ENCODE data around the gene TSPAN18. TPM values are rescaled to one million over a fixed set of nuclear protein-coding genes. Genes with fewer than 3 reads are reported as not detected.

Gene TSPAN18
- total RNA-seq, 2 experiments from 2014 or later = 1.4 to 2.3 TPM

DNA sequence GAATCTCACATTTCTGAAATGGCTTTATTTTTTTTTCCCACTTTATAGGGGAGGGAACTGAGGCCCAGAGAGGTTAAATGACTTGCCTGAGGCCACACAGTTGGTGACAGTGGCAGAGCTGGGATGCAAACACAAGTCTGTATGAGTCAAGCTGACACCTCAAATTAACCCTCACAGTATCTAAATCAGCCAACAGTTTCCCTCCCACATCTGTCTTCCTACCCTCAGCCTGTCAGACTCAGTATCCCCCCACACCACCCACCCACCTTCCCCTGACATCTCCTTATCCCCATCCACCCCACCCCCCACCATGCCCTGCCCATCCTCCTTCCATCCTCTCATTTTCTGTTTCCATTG is 128.7 kb downstream of the TSPAN18 start:
- no peaks in the 10 kb centered on the region for H3K9me3 Mint-ChIP-seq (ENCODE audit: low read depth)
- intact Hi-C loops (cut with DNase I, micrococcal nuclease) = loop anchor here in 1 of 2 experiments (1.0 kb wide), 1 partner anchor 325 kb away; no protein-coding TSS in a partner anchor
- POLR2A ChIA-PET = interaction anchor here (0.7 kb wide), 1 partner anchor 291 kb away, joined by 3 read pairs; no protein-coding TSS in a partner anchor
- peak; percentile 71 for DNase-seq
- H3K4me3 Mint-ChIP-seq = no peak overlapping the region
- CTCF ChIA-PET = interaction anchor here (0.6 kb wide), 1 partner anchor 28 kb away, joined by 3 read pairs; no protein-coding TSS in a partner anchor
- no peak overlapping the region for H3K27ac Mint-ChIP-seq
- ATAC-seq = peak; percentile 95
- no peaks in the 10 kb centered on the region for H3K36me3 Mint-ChIP-seq (ENCODE audit: low read depth)
- H3K4me1 Mint-ChIP-seq = peaks cover 20% of the 10 kb centered on the region
- peaks cover 36% of the 10 kb centered on the region for H3K27me3 Mint-ChIP-seq

DNA sequence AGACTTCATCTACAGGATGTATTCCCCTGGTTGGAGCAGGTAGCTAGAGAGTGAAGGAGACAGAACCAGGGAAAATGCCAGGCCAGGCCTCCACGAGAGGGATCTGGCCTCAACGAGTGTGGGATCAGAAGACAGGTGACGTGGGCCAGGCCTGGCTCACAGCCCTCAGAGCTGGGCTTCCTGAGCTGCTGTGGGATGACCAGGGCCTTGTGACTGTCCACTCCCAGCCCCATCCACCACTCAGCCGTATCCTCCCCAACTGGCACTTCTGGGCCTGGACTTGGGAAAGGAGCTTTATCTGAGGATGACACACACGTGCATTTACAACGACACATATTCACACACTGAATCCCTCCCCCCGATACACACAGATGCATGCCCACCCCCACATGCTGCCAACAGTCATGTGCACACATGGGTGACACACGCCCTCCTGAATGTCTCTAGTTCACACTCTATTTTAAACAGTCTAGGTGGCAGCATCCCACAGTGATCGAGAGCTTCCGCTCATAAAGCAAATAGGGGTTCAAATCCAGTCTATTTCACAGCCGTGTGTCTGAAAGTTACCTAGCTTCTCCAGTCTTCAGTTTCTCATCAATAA is 130.8 kb downstream of the TSPAN18 start:
- Mint-ChIP-seq H3K4me1 (peaks cover 38% of the 10 kb centered on the region), H3K9me3 (ENCODE audit: low read depth) (no peaks in the 10 kb centered on the region), H3K27ac (no peak overlapping the region), H3K27me3 (peaks cover 38% of the 10 kb centered on the region), H3K36me3 (ENCODE audit: low read depth) (no peaks in the 10 kb centered on the region), H3K4me3 (no peak overlapping the region)
- ATAC-seq = no peak
- ChIA-PET CTCF (no interaction called here), POLR2A (no interaction called here)
- DNase-seq = no peak
- intact Hi-C loops (cut with DNase I, micrococcal nuclease) = no loop called here

DNA sequence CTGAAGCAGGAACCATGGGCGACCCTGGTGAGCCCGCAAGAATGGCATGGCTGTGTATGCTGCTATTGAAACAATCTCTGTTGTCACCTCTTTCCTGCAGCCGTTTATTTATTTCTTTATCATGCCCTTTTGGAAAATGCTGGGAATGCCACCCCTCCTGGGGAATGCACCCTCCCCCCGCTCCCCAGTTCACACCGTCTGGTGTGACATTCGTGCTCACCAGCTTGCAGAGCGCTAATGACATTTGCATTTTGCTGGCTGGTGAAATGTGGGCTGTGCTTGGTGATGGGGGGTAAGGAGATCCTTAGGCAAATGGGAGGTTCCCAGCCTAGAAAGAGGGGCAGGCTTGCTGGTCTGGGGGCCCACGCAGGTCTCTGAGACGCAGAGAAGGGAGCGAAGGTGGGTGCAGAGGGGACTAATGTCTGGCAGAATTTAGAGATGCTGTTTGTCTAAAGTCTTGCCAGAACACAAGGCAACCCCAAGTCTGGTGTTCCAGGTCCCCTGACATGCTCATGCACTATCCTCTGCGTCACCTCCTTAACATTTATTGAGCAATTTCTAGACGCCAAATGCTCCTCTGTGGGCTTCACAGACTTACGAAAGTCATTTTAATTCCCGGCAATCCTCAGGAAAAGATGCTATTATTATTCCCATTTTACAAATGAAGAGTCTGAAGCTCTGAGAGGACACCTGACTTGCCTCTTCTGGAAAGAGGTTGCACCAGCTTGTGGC is 132.2 kb downstream of the TSPAN18 start:
- H3K4me1 Mint-ChIP-seq = peaks cover 41% of the 10 kb centered on the region
- no peaks in the 10 kb centered on the region for H3K36me3 Mint-ChIP-seq (ENCODE audit: low read depth)
- intact Hi-C loops (cut with DNase I, micrococcal nuclease) = no loop called here
- H3K4me3 Mint-ChIP-seq = no peak overlapping the region
- no peaks in the 10 kb centered on the region for H3K9me3 Mint-ChIP-seq (ENCODE audit: low read depth)
- DNase-seq (no peak), ATAC-seq (no peak)
- peaks cover 38% of the 10 kb centered on the region for H3K27me3 Mint-ChIP-seq
- CTCF ChIA-PET = no interaction called here
- no peak overlapping the region for H3K27ac Mint-ChIP-seq
- POLR2A ChIA-PET = no interaction called here

DNA sequence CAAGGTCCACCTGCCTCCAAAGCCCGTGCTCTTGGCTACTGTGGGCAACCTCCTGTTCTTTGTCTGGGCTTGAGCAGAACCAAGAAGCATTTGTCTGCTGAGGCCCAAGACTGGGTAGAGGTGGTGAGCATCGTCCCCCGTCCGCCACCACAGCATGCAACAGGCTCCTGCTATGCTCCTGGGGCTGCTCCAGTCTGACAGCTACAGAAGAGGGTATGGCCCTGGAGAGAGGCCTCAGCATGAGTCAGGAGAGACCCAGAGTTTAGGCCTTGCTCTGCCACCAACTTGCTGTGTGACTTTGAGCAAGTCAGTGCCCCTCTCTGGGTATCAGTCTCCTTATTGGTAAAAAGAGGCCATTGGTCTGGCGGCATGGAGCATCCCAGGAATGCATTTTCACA is 132.8 kb downstream of the TSPAN18 start:
- H3K4me3 Mint-ChIP-seq = no peak overlapping the region
- intact Hi-C loops (cut with DNase I, micrococcal nuclease) = no loop called here
- H3K27ac Mint-ChIP-seq = no peak overlapping the region
- ChIA-PET POLR2A (no interaction called here), CTCF (no interaction called here)
- DNase-seq = no peak
- no peaks in the 10 kb centered on the region for H3K36me3 Mint-ChIP-seq (ENCODE audit: low read depth)
- peaks cover 41% of the 10 kb centered on the region for H3K4me1 Mint-ChIP-seq
- no peak for ATAC-seq
- peaks cover 38% of the 10 kb centered on the region for H3K27me3 Mint-ChIP-seq
- H3K9me3 Mint-ChIP-seq (ENCODE audit: low read depth) = no peaks in the 10 kb centered on the region

DNA sequence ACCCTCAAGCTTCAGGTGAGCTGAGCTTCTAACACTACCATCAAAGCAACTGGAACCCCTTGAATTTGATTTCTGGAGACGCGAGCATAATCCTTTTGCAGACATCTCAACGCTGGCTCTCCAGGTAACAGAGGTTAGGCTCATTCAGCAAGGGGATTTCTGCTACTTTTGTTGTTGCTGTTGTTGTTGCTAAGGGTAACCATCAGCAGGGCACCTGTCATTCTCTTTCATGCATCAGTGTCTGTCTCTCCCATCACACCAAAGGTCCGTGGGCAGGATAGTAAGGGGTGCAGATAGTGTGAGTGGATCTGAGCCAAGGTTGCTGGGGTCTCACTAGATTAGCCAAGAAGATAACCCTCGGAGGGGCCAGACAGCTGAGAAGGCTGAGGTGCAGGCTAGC is 133.6 kb downstream of the TSPAN18 start:
- intact Hi-C loops (cut with DNase I, micrococcal nuclease) = loop anchor here in 1 of 2 experiments (5.0 kb wide), 1 partner anchor 293 kb away; the partner anchor contains the start of gene CD82
- DNase-seq = no peak
- CTCF ChIA-PET = interaction anchor here (0.7 kb wide), 1 partner anchor 401 kb away, joined by 3 read pairs; no protein-coding TSS in a partner anchor
- H3K9me3 Mint-ChIP-seq (ENCODE audit: low read depth) = no peaks in the 10 kb centered on the region
- no peak overlapping the region for H3K4me3 Mint-ChIP-seq
- POLR2A ChIA-PET = interaction anchor here (0.7 kb wide), 1 partner anchor 1170 kb away, joined by 3 read pairs; no protein-coding TSS in a partner anchor
- no peak for ATAC-seq
- H3K4me1 Mint-ChIP-seq = peaks cover 35% of the 10 kb centered on the region
- no peak overlapping the region for H3K27ac Mint-ChIP-seq
- H3K27me3 Mint-ChIP-seq = peaks cover 42% of the 10 kb centered on the region
- H3K36me3 Mint-ChIP-seq (ENCODE audit: low read depth) = no peaks in the 10 kb centered on the region

DNA sequence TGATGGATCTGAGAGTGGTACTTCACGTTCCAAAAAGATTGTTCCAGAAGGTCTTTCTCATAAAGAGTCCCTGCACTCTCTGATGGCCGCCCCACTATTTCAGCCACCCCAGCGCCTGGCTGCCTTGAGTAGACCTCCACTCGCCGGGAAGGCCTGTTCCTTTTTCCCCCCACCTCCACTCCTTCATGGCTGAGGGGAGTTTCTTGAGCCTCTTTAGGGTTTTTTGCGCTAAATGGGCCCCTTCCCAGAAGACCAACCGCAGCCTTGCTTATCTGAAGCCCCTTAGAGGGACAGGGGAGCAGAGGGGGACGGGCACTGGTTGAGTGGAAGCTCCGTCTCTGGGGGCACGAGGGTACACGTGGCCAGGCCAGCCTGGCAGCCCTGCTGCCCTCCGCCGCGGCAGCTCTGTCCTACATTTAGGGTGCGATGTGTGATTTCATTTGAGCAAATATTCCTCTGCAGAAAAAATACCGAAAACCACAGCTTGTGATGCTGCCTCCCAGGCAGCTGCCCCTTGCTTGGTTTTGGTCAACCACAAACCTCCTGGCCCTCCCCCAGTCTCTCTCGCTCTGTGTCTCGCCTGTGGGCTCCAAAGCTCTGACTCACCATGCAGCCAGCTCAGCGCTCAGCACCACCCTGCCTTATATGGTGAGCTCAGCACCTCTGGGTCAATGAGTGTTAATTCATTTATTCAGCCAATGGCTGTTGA is 135.2 kb downstream of the TSPAN18 start:
- ChIA-PET CTCF (interaction anchor here (0.6 to 1.1 kb wide), 3 partner anchors 32 to 66 kb away, joined by 3 to 5 read pairs (median 4); no protein-coding TSS in a partner anchor), POLR2A (no interaction called here)
- Mint-ChIP-seq H3K36me3 (ENCODE audit: low read depth) (no peaks in the 10 kb centered on the region), H3K27me3 (peaks cover 39% of the 10 kb centered on the region), H3K27ac (no peak overlapping the region), H3K4me1 (peaks cover 24% of the 10 kb centered on the region), H3K9me3 (ENCODE audit: low read depth) (no peaks in the 10 kb centered on the region), H3K4me3 (no peak overlapping the region)
- DNase-seq (peak; percentile 93), ATAC-seq (peak; percentile 100)
- intact Hi-C loops (cut with DNase I, micrococcal nuclease) = loop anchor here in 1 of 2 experiments (5.0 kb wide), 1 partner anchor 295 kb away; the partner anchor contains the start of gene CD82

DNA sequence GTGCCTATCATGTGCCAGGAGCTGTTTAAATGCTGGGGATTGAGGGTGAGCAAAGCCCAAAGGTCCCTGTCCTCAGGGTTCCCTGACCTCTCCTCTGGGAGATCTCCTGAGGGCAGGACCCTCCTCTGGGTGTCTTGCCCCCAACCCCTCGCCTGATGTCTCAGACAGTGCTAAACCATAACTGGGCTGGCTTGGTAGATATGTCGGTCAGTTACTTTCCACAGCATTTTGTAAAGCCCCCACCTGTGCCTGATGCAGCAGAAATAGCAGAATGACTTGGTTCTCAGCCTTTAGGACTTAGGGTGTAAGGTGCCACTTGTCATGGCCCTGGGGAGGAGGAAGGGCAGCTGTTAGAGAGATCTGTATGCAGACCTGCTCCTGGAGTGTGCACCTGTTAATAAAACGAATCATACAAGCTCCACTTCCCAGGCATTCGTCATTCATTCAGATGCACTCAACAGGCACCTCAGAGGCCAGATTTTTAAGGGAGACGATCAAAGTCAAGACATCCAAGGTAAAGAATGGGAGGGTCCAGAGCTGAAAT is 135.9 kb downstream of the TSPAN18 start:
- no peak for DNase-seq
- CTCF ChIA-PET = interaction anchor here (0.6 to 1.1 kb wide), 3 partner anchors 32 to 67 kb away, joined by 3 to 5 read pairs (median 4); no protein-coding TSS in a partner anchor
- no peaks in the 10 kb centered on the region for H3K9me3 Mint-ChIP-seq (ENCODE audit: low read depth)
- peaks cover 34% of the 10 kb centered on the region for H3K27me3 Mint-ChIP-seq
- H3K4me1 Mint-ChIP-seq = peaks cover 24% of the 10 kb centered on the region
- POLR2A ChIA-PET = no interaction called here
- H3K36me3 Mint-ChIP-seq (ENCODE audit: low read depth) = no peaks in the 10 kb centered on the region
- H3K4me3 Mint-ChIP-seq = no peak overlapping the region
- ATAC-seq = no peak
- no peak overlapping the region for H3K27ac Mint-ChIP-seq
- intact Hi-C loops (cut with DNase I, micrococcal nuclease) = loop anchor here in 1 of 2 experiments (5.0 kb wide), 1 partner anchor 295 kb away; the partner anchor contains the start of gene CD82

DNA sequence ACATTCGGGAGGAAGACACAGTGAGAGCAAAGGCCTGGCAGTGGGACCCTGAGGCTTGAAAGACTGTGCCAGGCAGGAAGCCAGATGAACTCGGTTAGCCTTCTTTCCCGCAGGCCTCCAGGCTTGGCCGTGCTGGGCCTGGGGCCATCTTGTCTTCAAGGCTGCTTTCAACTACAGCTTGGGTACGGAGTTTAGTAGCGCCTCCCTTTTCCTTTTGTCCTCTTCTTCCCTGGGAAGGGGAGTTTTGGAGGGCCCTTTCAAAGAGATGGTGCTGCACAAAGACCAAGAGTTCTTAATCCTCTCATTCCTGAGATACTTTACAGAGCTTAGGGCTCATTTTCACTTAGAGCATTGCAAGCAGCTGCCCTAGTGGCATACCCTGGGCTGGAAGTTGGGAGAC is 136.5 kb downstream of the TSPAN18 start:
- Mint-ChIP-seq H3K36me3 (ENCODE audit: low read depth) (no peaks in the 10 kb centered on the region), H3K9me3 (ENCODE audit: low read depth) (no peaks in the 10 kb centered on the region), H3K4me1 (peaks cover 24% of the 10 kb centered on the region), H3K27me3 (peaks cover 29% of the 10 kb centered on the region), H3K4me3 (no peak overlapping the region), H3K27ac (no peak overlapping the region)
- intact Hi-C loops (cut with DNase I, micrococcal nuclease) = loop anchor here in 1 of 2 experiments (5.0 kb wide), 1 partner anchor 296 kb away; the partner anchor contains the start of gene CD82
- CTCF ChIA-PET = interaction anchor here (1.1 kb wide), 1 partner anchor 31 kb away, joined by 4 read pairs; no protein-coding TSS in a partner anchor
- POLR2A ChIA-PET = no interaction called here
- DNase-seq = no peak
- no peak for ATAC-seq

DNA sequence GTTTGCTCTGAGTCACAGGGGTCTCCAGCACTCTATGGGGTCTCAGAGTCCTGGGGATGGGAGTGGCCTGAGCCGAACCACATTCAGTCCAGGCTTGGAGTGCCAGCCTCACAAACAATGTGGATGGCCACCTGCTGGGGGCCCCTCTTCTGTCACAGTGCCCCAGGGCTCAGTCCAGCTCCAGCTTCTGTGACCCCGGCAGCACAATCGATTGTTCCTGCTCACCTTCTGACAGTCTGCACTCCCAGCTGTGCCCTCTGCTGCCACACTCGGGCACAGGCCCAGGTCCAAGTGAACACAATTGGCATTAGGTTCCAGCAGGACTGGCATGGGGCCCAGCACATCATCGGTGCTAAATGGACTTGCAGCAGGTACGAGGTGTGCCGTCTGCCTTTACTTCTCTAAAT is 139.1 kb downstream of the TSPAN18 start:
- H3K27me3 Mint-ChIP-seq = peaks cover 11% of the 10 kb centered on the region
- CTCF ChIA-PET = interaction anchor here (0.6 kb wide), 1 partner anchor 15 kb away, joined by 3 read pairs; no protein-coding TSS in a partner anchor
- H3K36me3 Mint-ChIP-seq (ENCODE audit: low read depth) = no peaks in the 10 kb centered on the region

DNA sequence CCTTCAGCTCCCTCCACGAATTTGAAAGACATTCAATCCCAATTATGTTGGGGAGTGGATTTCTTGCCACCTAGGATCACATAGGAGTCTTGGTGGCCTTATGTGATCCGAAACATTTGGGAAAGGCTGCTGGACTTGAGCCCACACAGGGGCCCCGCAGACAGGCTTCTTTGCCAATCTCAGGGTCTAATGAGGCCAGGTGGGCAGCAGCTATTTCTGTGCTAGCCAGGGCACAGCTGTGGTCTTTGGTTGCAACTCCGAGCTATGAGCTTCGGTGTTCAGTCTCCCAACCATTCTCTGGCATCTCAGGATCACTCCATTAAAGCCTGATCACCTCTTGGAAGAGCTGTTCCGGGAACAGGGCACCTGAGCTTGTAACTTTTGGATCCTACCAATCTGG is 139.5 kb downstream of the TSPAN18 start:
- ATAC-seq = no peak
- intact Hi-C loops (cut with DNase I, micrococcal nuclease) = no loop called here
- H3K4me3 Mint-ChIP-seq = no peak overlapping the region
- ChIA-PET POLR2A (interaction anchor here (0.6 kb wide), 1 partner anchor 38 kb away, joined by 3 read pairs; no protein-coding TSS in a partner anchor), CTCF (interaction anchor here (0.6 kb wide), 1 partner anchor 14 kb away, joined by 3 read pairs; no protein-coding TSS in a partner anchor)
- no peak for DNase-seq
- H3K27me3 Mint-ChIP-seq = peaks cover 8% of the 10 kb centered on the region
- no peak overlapping the region for H3K27ac Mint-ChIP-seq
- H3K4me1 Mint-ChIP-seq = peaks cover 17% of the 10 kb centered on the region
- no peaks in the 10 kb centered on the region for H3K36me3 Mint-ChIP-seq (ENCODE audit: low read depth)
- H3K9me3 Mint-ChIP-seq (ENCODE audit: low read depth) = peaks cover 2% of the 10 kb centered on the region

More for the DNA sequence above, 139.1 kb downstream of the TSPAN18 start:
- DNase-seq (no peak), ATAC-seq (no peak)
- H3K9me3 Mint-ChIP-seq (ENCODE audit: low read depth) = peaks cover 2% of the 10 kb centered on the region
- intact Hi-C loops (cut with DNase I, micrococcal nuclease) = no loop called here
- no peak overlapping the region for H3K4me3 Mint-ChIP-seq
- no peak overlapping the region for H3K27ac Mint-ChIP-seq
- H3K4me1 Mint-ChIP-seq = peaks cover 20% of the 10 kb centered on the region
- POLR2A ChIA-PET = no interaction called here

DNA sequence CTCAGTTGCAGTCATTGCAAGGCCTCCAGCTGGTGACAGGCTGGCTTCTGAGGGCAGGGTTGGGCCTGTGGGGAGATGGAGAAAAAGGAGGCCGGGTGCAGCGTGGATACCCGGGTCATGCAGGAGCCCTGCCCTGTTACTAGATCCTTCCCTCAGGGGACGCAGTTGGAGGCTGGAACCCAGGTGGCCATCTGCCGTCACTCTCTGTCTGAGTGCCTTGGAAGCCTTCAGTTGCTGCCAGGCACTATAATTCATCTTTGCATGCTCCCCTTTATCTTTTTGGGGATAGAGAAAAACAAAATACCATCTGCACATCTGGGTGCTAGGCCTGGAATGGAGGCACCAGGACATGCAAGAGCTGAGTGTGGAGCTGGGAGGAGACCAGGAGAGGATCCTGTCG is 141.3 kb downstream of the TSPAN18 start:
- H3K36me3 Mint-ChIP-seq (ENCODE audit: low read depth) = no peaks in the 10 kb centered on the region
- H3K9me3 Mint-ChIP-seq (ENCODE audit: low read depth) = peaks cover 2% of the 10 kb centered on the region
- H3K4me3 Mint-ChIP-seq = no peak overlapping the region
- intact Hi-C loops (cut with DNase I, micrococcal nuclease) = no loop called here
- ATAC-seq = no peak
- CTCF ChIA-PET = no interaction called here
- H3K4me1 Mint-ChIP-seq = no peaks in the 10 kb centered on the region
- POLR2A ChIA-PET = no interaction called here
- H3K27ac Mint-ChIP-seq = no peak overlapping the region
- DNase-seq = no peak
- peaks cover 5% of the 10 kb centered on the region for H3K27me3 Mint-ChIP-seq
